ENCODE data around the gene MRC1. TPM values are rescaled to one million over a fixed set of nuclear protein-coding genes. Genes with fewer than 3 reads are reported as not detected.

Gene MRC1
- polyA plus RNA-seq, 2 of the 4 experiments (the other 2 are of a cell fraction), result not detected

GRCh38 chr10:17788646-17789045 lies 20.5 kb upstream of the MRC1 start:
- TF ChIP-seq FOSL2 (IDR thresholded peaks at IDR 0.05), result no peak
- no peak for TF ChIP-seq FOSL2 (CRISPR knock-in tag; IDR thresholded peaks at IDR 0.05)
- TF ChIP-seq CBX2 (IDR thresholded peaks at IDR 0.05; ENCODE audit: borderline replicate concordance, low read depth), result no peak
- no peak for TF ChIP-seq ELK1 (IDR thresholded peaks at IDR 0.05; ENCODE audit: low read depth, low read length)
- CTCF ChIA-PET, result interaction anchor here (0.7 to 2.1 kb wide), 6 partner anchors 8 to 1556 kb away, joined by 3 to 6 read pairs (median 3); no protein-coding TSS in a partner anchor
- FAIRE-seq (no peak), DNase-seq (ENCODE audit: low read depth in 1 of 2, low spot score in 1 of 2) (no peak), ATAC-seq (no peak)
- WGBS (ENCODE audit: missing lambda C conversion rate), result 78% methylated on average over 2 of the region's 2 CpGs
- Histone ChIP-seq H3K4me2 (0 out of 3 replicates have a peak overlapping the region, but pooled peaks have one; percentile 8), H3K27ac (peak overlapping the region; percentile 61 to 73; a peak in 5 of 6 replicates), H3K4me3 (no peak overlapping the region), H3K4me1 (peaks cover 79% of the 10 kb centered on the region), H3K9me3 (no peaks in the 10 kb centered on the region)
- POLR2A ChIA-PET, result no interaction called here

- CTCF ChIA-PET, result interaction anchor here (1.1 to 2.1 kb wide), 2 partner anchors 11 to 53 kb away, joined by 3 to 6 read pairs; no protein-coding TSS in a partner anchor
- WGBS (ENCODE audit: missing lambda C conversion rate), result 92% methylated on average over 7 of the region's 7 CpGs
Measured at GRCh38 chr10:17789396-17789795, 19.8 kb upstream of the MRC1 start.

GRCh38 chr10:17790651-17791050 lies 18.5 kb upstream of the MRC1 start:
- no peak for ATAC-seq
- TF ChIP-seq HEYL (CRISPR knock-in tag; IDR thresholded peaks at IDR 0.05) (no peak), BHLHE40 (IDR thresholded peaks at IDR 0.05; ENCODE audit: low read depth, low read length) (no peak), MYC (IDR thresholded peaks at IDR 0.05; ENCODE audit: borderline replicate concordance, low read length) (no peak), EP300 (IDR thresholded peaks at IDR 0.05) (no peak), ZC3H11A (IDR thresholded peaks at IDR 0.05) (no peak), MAZ (IDR thresholded peaks at IDR 0.05; ENCODE audit: borderline replicate concordance, low read depth, low read length) (no peak), ATOH8 (CRISPR knock-in tag; IDR thresholded peaks at IDR 0.05; ENCODE audit: low read depth) (no peak), NR3C1 (IDR thresholded peaks at IDR 0.05) (no peak), FOSB (CRISPR knock-in tag; IDR thresholded peaks at IDR 0.05) (no peak), SREBF2 (IDR thresholded peaks at IDR 0.05) (no peak), EHF (CRISPR knock-in tag; IDR thresholded peaks at IDR 0.05) (no peak), POLR2AphosphoS2 (conservative IDR thresholded peaks at IDR 0.05; ENCODE audit: low read length) (no peak), ZFP36 (IDR thresholded peaks at IDR 0.05; ENCODE audit: borderline replicate concordance, partially characterized antibody) (no peak), RCOR1 (IDR thresholded peaks at IDR 0.05; ENCODE audit: low read depth, low read length) (no peak), EHMT2 (IDR thresholded peaks at IDR 0.05; ENCODE audit: low read depth) (no peak)
- Histone ChIP-seq H3K4me1 (peaks cover 69% of the 10 kb centered on the region), H3K4me3 (no peak overlapping the region), H3K27ac (peak overlapping the region in 1 of 2 experiments; percentile 80; a peak in 3 of 6 replicates), H3K9me3 (no peaks in the 10 kb centered on the region), H3K4me2 (no peak overlapping the region)
- ChIA-PET POLR2A (no interaction called here), CTCF (interaction anchor here (1.4 to 2.1 kb wide), 2 partner anchors 28 to 54 kb away, joined by 3 to 6 read pairs; no protein-coding TSS in a partner anchor)
- no peak for FAIRE-seq
- 82% methylated on average over 2 of the region's 2 CpGs for WGBS (ENCODE audit: missing lambda C conversion rate)
- DNase-seq (ENCODE audit: low read depth in 1 of 2, low spot score in 1 of 2), result no peak

More at GRCh38 chr10:17789396-17789795, 19.8 kb upstream of the MRC1 start:
- peak; percentile 91 for FAIRE-seq
- POLR2A ChIA-PET, result no interaction called here
- peak overlapping the region in 1 of 2 experiments; percentile 9; a peak in 2 of 6 replicates for H3K27ac ChIP-seq
- no peak for DNase-seq (ENCODE audit: low read depth in 1 of 2, low spot score in 1 of 2)
- H3K4me1 ChIP-seq, result peaks cover 77% of the 10 kb centered on the region
- H3K4me3 ChIP-seq, result no peak overlapping the region
- TF ChIP-seq PHF8 (IDR thresholded peaks at IDR 0.05; ENCODE audit: borderline replicate concordance, low read depth), result no peak
- no peak for TF ChIP-seq SMC3 (IDR thresholded peaks at IDR 0.05)
- no peak for TF ChIP-seq HOXB13 (CRISPR knock-in tag; IDR thresholded peaks at IDR 0.05; ENCODE audit: low read depth)
- no peak overlapping the region for H3K4me2 ChIP-seq
- H3K9me3 ChIP-seq, result no peaks in the 10 kb centered on the region
- ATAC-seq, result no peak
